ENCODE data around the gene FAM9C.

FAM9C gene

GRCh38 chrX:13044441-13044840, at the start of gene FAM9C:
Gene FAM9C, minus strand, starts transcription at chrX:13044620. Its CDS starts 831 bp downstream, at chrX:13043789.
- no peak for TF ChIP-seq CTCF (IDR thresholded peaks at IDR 0.05; ENCODE audit: control extremely low read depth, extremely low read depth, low read depth, missing control alignments)
- CTCF ChIA-PET, result no interaction called here
- POLR2A ChIA-PET, result no interaction called here
- no peak for DNase-seq (ENCODE audit: extremely low spot score)

GRCh38 chrX:13093529-13094140, 49.2 kb upstream of the FAM9C start:
- no peak for TF ChIP-seq CTCF (IDR thresholded peaks at IDR 0.05; ENCODE audit: control extremely low read depth, extremely low read depth, low read depth, missing control alignments)
- POLR2A ChIA-PET, result no interaction called here
- no peak for DNase-seq (ENCODE audit: extremely low spot score)
- CTCF ChIA-PET, result interaction anchor here (1.1 to 2.7 kb wide), 3 partner anchors 31 to 394 kb away, joined by 3 to 16 read pairs (median 5); no protein-coding TSS in a partner anchor

GRCh38 chrX:13092455-13092941, 48.1 kb upstream of the FAM9C start:
- CTCF ChIA-PET, result interaction anchor here (0.8 to 2.7 kb wide), 10 partner anchors 18 to 396 kb away, joined by 3 to 16 read pairs (median 6); no protein-coding TSS in a partner anchor
- peak; percentile 22 for TF ChIP-seq CTCF (IDR thresholded peaks at IDR 0.05; ENCODE audit: control extremely low read depth, extremely low read depth, low read depth, missing control alignments)
- peak; percentile 33 for DNase-seq (ENCODE audit: extremely low spot score)
- POLR2A ChIA-PET, result interaction anchor here (0.6 to 1.2 kb wide), 3 partner anchors 111 to 117 kb away, joined by 3 to 5 read pairs (median 3); partner anchors contain the start of gene TMSB4X

- ChIA-PET POLR2A (interaction anchor here (0.8 to 1.3 kb wide), 4 partner anchors 85 to 115 kb away, joined by 3 to 5 read pairs (median 4); no protein-coding TSS in a partner anchor), CTCF (interaction anchor here (1.0 to 2.7 kb wide), 9 partner anchors 10 to 399 kb away, joined by 3 to 16 read pairs (median 6); no protein-coding TSS in a partner anchor)
- no peak for TF ChIP-seq CTCF (IDR thresholded peaks at IDR 0.05; ENCODE audit: control extremely low read depth, extremely low read depth, low read depth, missing control alignments)
- DNase-seq (ENCODE audit: extremely low spot score), result no peak
Observed at GRCh38 chrX:13091111-13091765, 46.8 kb upstream of the FAM9C start.

- DNase-seq (ENCODE audit: extremely low spot score), result no peak
- no peak for TF ChIP-seq CTCF (IDR thresholded peaks at IDR 0.05; ENCODE audit: control extremely low read depth, extremely low read depth, low read depth, missing control alignments)
- POLR2A ChIA-PET, result interaction anchor here (0.8 to 1.3 kb wide), 3 partner anchors 85 to 115 kb away, joined by 3 to 4 read pairs (median 3); no protein-coding TSS in a partner anchor
- CTCF ChIA-PET, result interaction anchor here (1.0 to 2.7 kb wide), 7 partner anchors 9 to 400 kb away, joined by 3 to 16 read pairs (median 6); no protein-coding TSS in a partner anchor
Observed at GRCh38 chrX:13090339-13091110, 46.1 kb upstream of the FAM9C start.

GRCh38 chrX:13090027-13090338, 45.6 kb upstream of the FAM9C start:
- TF ChIP-seq CTCF (IDR thresholded peaks at IDR 0.05; ENCODE audit: control extremely low read depth, extremely low read depth, low read depth, missing control alignments), result no peak
- no peak for DNase-seq (ENCODE audit: extremely low spot score)
- ChIA-PET CTCF (interaction anchor here (1.2 to 2.1 kb wide), 3 partner anchors 9 to 143 kb away, joined by 5 to 7 read pairs (median 6); no protein-coding TSS in a partner anchor), POLR2A (no interaction called here)

All from GM10248 (cell line).